ENCODE data around the gene ERG. TPM values are rescaled to one million over a fixed set of nuclear protein-coding genes. Genes with fewer than 3 reads are reported as not detected.

ERG gene
- total and polyA plus RNA-seq, 8 donors: 1.7 to 4.6 (median 2.6) TPM

- TF ChIP-seq, protein P1, sequence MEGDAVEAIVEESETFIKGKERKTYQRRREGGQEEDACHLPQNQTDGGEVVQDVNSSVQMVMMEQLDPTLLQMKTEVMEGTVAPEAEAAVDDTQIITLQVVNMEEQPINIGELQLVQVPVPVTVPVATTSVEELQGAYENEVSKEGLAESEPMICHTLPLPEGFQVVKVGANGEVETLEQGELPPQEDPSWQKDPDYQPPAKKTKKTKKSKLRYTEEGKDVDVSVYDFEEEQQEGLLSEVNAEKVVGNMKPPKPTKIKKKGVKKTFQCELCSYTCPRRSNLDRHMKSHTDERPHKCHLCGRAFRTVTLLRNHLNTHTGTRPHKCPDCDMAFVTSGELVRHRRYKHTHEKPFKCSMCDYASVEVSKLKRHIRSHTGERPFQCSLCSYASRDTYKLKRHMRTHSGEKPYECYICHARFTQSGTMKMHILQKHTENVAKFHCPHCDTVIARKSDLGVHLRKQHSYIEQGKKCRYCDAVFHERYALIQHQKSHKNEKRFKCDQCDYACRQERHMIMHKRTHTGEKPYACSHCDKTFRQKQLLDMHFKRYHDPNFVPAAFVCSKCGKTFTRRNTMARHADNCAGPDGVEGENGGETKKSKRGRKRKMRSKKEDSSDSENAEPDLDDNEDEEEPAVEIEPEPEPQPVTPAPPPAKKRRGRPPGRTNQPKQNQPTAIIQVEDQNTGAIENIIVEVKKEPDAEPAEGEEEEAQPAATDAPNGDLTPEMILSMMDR (IDR thresholded peaks at IDR 0.05): no peak
- Histone ChIP-seq H3K4me3 (no peak overlapping the region), H3K27ac (peak overlapping the region in 1 of 4 donors; percentile 63), H3K27me3 (no peaks in the 10 kb centered on the region), H3K36me3 (no peaks in the 10 kb centered on the region), H3K9me3 (no peaks in the 10 kb centered on the region), H3K4me1 (peaks cover 12 to 26% (median 13%) of the 10 kb centered on the region in 3 donors)
- no peak for DNase-seq
- peak in 1 of 4 donors; percentile 7 for ATAC-seq
- no peak for FAIRE-seq
- 65 to 83% methylated on average over 1 of the region's 1 CpG for WGBS, 2 donors
- intact Hi-C loops (cut with DNase I): no loop called here
These were observed 155.5 kb downstream of the ERG start for GRCh38 chr21:38342739-38343138.

DNA sequence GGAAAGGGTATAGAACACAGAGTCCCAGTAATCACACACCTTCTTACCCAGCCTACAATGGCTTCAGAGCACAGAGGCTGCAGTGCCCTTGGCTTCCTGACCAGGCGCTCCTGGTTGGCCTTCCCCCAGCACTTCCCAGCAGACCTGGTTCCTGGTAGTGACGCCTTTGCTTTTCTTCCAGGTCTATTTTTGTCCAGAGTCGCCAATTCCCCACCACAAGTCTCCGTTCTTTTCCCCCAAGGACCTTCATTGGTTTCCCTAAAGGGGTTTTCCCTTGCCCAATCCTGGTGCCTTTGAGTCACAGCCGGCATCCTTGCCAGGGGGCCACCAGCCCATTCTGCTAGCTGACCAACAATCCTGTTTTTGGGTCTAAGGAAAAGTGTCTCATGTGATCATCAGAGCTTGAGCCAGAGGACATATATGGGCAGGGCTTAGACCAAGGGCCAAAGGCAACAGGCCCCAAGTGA, 156.7 kb downstream of the ERG start:
- Histone ChIP-seq H3K36me3 (no peaks in the 10 kb centered on the region), H3K9me3 (no peaks in the 10 kb centered on the region), H3K4me1 (peaks cover 12 to 26% (median 13%) of the 10 kb centered on the region in 3 donors), H3K4me3 (no peak overlapping the region), H3K27me3 (no peaks in the 10 kb centered on the region), H3K27ac (peak overlapping the region in 2 of 4 donors; percentile 9 to 46)
- ATAC-seq (peak in 2 of 4 donors; percentile 53 to 69), FAIRE-seq (no peak), DNase-seq (peak in 3 of 6 donors; percentile 14 to 71 (median 63))
- TF ChIP-seq, protein P1 (IDR thresholded peaks at IDR 0.05): no peak
- intact Hi-C loops (cut with DNase I): no loop called here
- WGBS, 2 donors: 81% methylated on average over 5 of the region's 5 CpGs

- no peaks in the 10 kb centered on the region for H3K36me3 ChIP-seq
- WGBS, 2 donors: 78 to 86% methylated on average over 4 of the region's 4 CpGs
- H3K27me3 ChIP-seq: no peaks in the 10 kb centered on the region
- FAIRE-seq: no peak
- H3K27ac ChIP-seq: no peak overlapping the region
- TF ChIP-seq, protein P1 (IDR thresholded peaks at IDR 0.05): no peak
- intact Hi-C loops (cut with DNase I): no loop called here
- H3K9me3 ChIP-seq: no peaks in the 10 kb centered on the region
- no peak for ATAC-seq
- no peak overlapping the region for H3K4me3 ChIP-seq
- no peak for DNase-seq
- peaks cover 12 to 26% (median 13%) of the 10 kb centered on the region in 3 donors for H3K4me1 ChIP-seq
These were observed 158.1 kb downstream of the ERG start for GRCh38 chr21:38340131-38340530.

- H3K4me1 ChIP-seq: peaks cover 4 to 11% (median 4%) of the 10 kb centered on the region in 3 donors
- no peaks in the 10 kb centered on the region for H3K9me3 ChIP-seq
- DNase-seq (no peak), FAIRE-seq (no peak), ATAC-seq (no peak)
- WGBS, 2 donors: 91% methylated on average over 5 of the region's 5 CpGs
- intact Hi-C loops (cut with DNase I): no loop called here
- TF ChIP-seq, protein P1 (IDR thresholded peaks at IDR 0.05): no peak
- H3K36me3 ChIP-seq: no peaks in the 10 kb centered on the region
- no peaks in the 10 kb centered on the region for H3K27me3 ChIP-seq
- H3K27ac ChIP-seq: no peak overlapping the region
- H3K4me3 ChIP-seq: no peak overlapping the region
These were observed 160.5 kb downstream of the ERG start for GRCh38 chr21:38337793-38338192.

GRCh38 chr21:38334866-38335265, 163.4 kb downstream of the ERG start:
- H3K9me3 ChIP-seq: no peaks in the 10 kb centered on the region
- ATAC-seq (no peak), DNase-seq (no peak), FAIRE-seq (no peak)
- WGBS, 2 donors: 79 to 80% methylated on average over 8 of the region's 8 CpGs
- intact Hi-C loops (cut with DNase I): no loop called here
- H3K27ac ChIP-seq: no peak overlapping the region
- H3K4me3 ChIP-seq: no peak overlapping the region
- H3K36me3 ChIP-seq: no peaks in the 10 kb centered on the region
- no peaks in the 10 kb centered on the region for H3K27me3 ChIP-seq
- TF ChIP-seq, protein P1 (IDR thresholded peaks at IDR 0.05): no peak
- no peaks in the 10 kb centered on the region for H3K4me1 ChIP-seq

Data from pancreas (tissue), 10 donors.